Measurements from ENCODE around the gene TMEM31.

GRCh38 chrX:103710609-103711008 is at the start of gene TMEM31:
- TF ChIP-seq POLR2A (IDR thresholded peaks at IDR 0.05; ENCODE audit: low read depth, low read length), result no peak
- no peak for TF ChIP-seq CTCF (conservative IDR thresholded peaks at IDR 0.05; ENCODE audit: low read depth, low read length)
- TF ChIP-seq ELK1 (IDR thresholded peaks at IDR 0.05; ENCODE audit: borderline replicate concordance, low read depth, low read length), result no peak
- no peak for TF ChIP-seq CEBPB (IDR thresholded peaks at IDR 0.05; ENCODE audit: low read depth, low read length)
- TF ChIP-seq RAD21 (IDR thresholded peaks at IDR 0.05; ENCODE audit: low read length), result no peak

Measured in IMR-90 (cell line).